GM21737 (cell line): ENCODE measurements around the gene IFNAR2.

Source experiments
- ATAC-seq: cut with Tn5 transposase; IDR thresholded peaks from one replicate; pipeline ENCODE4 v1.9.1; 2021; ENCODE audit warnings: mild to moderate bottlenecking, moderate library complexity; ENCODE audit not compliant: unreplicated experiment

The IFNAR2 gene

GRCh38 chr21:33229784-33230544 lies at the start of gene IFNAR2:
IFNAR2 (plus strand) TSS chr21:33229938; CDS start chr21:33241923, 11,985 bp downstream.
- peak; percentile 74 for ATAC-seq

- no peak for ATAC-seq
Observed at GRCh38 chr21:33185852-33186251, 43.9 kb upstream of the IFNAR2 start.

DNA sequence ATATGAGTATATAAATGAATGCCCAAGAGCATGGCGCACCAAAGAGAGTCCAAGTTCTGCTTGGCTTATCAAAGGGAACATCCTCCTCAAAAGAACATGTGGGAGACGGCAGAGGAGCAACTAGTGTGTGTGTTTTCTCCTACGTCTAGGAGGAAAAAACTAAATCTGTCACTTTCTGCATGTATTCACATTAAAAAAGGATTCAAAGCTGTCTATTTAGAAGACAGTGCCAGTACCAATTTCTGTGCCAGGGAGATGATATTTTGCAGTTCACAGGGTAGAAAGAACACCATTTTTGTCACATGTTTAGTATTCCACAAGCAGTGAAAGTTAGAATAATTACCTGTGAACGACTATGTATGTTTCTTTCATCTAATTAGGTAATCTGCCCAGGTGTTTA lies 42.5 kb upstream of the IFNAR2 start:
- no peak for ATAC-seq

GRCh38 chr21:33189237-33189636 lies 40.5 kb upstream of the IFNAR2 start:
- ATAC-seq = no peak

DNA sequence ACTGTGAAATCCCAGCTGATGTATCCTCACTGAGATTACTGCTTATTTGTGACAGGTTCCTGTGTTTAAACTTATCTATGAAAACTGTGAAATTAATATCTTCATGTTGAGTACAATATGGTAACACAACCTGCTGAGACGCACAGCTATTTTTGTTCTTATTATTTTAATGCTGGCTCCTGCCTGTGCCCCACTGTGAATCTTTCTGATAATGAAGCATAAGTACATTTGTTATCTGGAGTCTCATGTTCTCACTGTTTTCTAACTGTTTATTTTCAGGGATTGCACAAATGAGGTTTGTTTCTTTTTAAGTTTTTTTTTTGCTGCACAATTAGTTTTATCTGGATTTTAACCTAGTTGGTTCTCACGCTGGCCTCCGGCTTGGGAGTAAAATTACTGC lies 39.9 kb upstream of the IFNAR2 start:
- no peak for ATAC-seq

DNA sequence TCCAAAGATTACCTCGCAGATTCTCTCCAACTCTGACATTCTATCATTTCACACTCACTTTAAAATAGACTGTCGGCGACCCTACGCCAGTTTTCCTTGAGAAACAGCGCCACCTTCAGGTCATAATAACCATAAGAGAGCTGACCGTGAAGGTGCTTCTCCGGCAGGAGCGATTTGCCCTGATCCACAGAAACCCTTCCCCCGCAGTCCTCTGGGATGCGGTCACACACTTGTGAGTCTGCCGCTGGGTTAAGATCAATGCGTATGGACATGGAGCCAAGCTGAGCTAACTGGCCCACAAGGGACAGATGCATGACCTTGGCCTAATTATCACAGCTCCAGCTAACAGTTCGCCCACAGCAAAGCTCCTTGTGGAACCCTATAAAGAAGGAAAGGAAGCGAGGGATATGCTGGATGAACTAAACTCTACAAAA lies 32.8 kb upstream of the IFNAR2 start:
- ATAC-seq = no peak

- no peak for ATAC-seq
Observed at GRCh38 chr21:33197496-33197895, 32.2 kb upstream of the IFNAR2 start.

DNA sequence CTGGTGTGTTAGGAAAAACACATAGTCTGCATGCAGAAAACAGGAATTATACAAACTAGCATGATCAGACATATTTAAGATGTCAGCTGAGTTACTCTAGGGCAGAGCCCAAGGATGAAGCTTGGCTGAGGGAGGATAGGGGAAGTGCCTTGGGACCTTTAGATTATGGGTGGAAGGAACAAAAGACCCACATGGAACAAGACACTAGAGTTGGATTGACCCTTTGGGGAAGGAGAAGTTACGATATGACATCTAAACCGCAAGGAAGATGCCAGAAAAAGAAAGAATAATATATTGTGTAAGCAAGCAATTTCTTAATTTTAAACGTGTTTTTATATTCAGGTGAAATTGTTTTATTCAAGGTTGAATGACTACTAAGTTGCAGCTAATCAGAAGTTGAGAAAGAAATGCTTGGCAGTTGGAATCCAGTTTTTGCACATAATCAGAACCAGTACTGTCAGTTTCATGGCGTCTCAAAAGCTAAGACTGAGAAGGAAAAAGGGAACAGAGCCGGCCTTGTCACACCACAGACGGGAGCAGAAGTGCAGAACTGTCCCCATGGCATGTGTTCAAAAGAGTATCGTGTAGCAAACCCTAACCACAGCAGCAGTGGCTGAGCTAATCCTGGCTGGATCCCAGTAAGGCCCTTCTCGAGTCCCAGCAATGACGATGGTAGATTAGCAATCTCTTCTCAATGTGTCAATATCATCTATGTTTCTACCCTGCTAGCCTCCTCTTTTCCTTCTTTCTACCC lies 31.2 kb upstream of the IFNAR2 start:
- no peak for ATAC-seq

- no peak for ATAC-seq
Observed at GRCh38 chr21:33199100-33199464, 30.7 kb upstream of the IFNAR2 start.

DNA sequence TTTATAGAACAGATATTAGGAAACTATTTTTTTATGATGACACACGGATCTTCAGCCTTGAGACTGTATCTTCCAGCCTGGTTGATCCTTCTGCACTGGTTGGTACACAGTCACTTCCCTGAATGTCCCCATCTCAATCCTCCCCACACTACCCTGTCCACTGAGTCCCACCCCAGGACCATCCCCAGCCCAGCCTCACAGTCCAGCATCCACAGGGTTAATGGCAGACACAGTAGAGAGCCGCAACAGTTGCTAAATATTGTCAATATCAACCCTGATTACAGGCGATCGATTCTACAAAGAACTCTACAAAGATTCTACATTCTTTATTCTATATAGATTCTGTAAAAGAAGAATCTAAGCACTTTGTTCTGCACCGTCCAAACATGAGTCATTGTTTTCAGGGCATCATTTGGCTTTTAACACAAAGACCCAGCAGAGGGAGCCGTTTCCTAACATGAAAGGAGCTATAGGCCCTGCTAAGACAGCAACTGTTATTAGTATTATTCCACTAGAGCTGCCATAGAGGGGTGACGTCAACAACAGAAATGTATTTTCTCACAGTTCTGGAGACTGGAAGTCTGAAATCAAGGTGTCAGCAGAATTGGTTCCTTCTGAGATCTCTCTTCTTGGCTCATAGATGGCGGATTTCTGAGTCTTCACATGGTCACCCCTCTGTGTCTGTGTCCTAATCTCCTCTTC lies 30.1 kb upstream of the IFNAR2 start:
- peak; percentile 62 for ATAC-seq

DNA sequence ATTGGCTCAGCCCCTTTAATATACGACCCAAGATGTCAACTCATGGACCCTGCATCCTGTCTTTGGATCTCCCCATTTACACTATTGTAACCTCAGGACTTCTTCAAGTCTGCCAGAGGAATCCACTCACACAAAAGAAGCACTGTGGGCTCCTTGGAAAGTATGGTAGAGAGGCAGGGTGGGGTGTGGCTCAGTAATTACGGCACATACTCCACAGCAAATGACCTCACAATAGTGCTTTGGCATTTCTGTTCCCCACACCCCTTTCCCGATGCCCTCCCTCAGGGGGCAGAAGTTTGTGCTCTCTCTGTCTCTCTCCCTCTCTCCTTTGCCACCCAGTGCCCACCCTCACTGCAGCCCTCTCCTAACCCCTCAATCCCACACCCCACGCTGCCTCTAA lies 27.8 kb upstream of the IFNAR2 start:
- ATAC-seq = no peak

GRCh38 chr21:33202464-33203363 lies 27.0 kb upstream of the IFNAR2 start:
- ATAC-seq = no peak

- no peak for ATAC-seq
Observed at GRCh38 chr21:33203371-33203724, 26.4 kb upstream of the IFNAR2 start.

DNA sequence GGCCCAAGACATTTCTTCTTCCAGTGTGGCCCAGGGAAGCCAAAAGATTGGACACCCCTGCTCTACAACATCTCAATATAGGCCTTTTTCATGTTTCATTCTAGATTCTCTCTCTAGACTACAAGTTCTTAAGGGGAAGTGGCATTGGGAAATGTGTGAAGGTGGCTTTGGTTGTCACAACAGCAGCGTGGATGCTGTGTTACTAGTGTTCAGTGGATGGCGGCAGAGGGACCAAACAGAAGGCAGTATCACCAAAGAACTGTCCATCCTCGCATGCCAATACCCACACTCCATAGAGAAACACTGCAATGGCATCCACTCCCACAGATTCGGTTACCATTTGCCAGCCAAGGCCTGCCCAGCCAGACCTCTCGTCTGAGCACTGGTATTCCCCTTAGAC lies 24.3 kb upstream of the IFNAR2 start:
- no peak for ATAC-seq

GRCh38 chr21:33206771-33207281 lies 22.9 kb upstream of the IFNAR2 start:
- no peak for ATAC-seq

DNA sequence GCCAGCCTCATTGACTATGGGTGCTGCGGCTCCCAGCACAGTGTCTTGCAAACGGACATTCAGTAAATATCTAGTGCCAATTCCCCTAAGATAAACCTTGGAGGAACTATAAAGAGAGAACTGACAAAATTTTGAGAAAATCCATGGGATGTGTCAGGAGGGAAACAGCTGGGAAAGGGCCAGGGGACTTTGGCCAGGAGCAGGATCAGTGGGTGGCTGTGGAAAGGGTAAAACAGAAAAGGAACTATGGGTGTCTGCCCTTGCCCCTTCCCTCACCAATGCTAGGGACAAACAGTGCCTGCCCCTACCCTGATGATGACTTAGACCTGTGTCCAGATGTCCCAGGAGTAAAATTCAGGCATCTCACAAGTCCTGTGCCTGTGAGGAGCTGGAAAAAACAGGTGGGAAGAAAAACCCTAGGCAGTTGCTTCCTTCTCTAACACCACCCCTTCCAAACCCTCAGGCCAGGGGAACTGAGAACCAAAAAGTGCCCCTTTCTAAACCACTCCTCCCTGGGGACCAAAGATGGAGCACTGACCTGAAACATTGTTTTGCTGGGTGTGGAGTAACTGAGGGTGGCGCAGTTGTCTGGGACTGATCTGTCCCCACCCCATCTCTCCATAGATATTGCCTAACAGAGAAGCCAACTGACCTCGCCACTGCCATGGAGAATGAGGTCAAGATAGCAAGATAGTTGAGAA lies 22.1 kb upstream of the IFNAR2 start:
- ATAC-seq = no peak

- ATAC-seq = no peak
Observed at GRCh38 chr21:33208534-33208933, 21.2 kb upstream of the IFNAR2 start.

- no peak for ATAC-seq
Observed at GRCh38 chr21:33211305-33211704, 18.4 kb upstream of the IFNAR2 start.

- no peak for ATAC-seq
Observed at GRCh38 chr21:33211732-33212131, 18.0 kb upstream of the IFNAR2 start.
